ENCODE measurements around the gene PAAF1. TPM values are rescaled to one million over a fixed set of nuclear protein-coding genes. Genes with fewer than 3 reads are reported as not detected.

Gene PAAF1
- total and polyA plus RNA-seq, 2 of the 13 experiments (the other 11 are each of a cell fraction or from before 2014, with no cell fraction given): 13.5 to 28.8 TPM

GRCh38 chr11:73968356-73968966 is 91.7 kb downstream of the PAAF1 start (continued):
- TF ChIP-seq NR2F6 (IDR thresholded peaks at IDR 0.05) (no peak), NR2F6 (CRISPR knock-in tag; IDR thresholded peaks at IDR 0.05) (no peak)

DNA sequence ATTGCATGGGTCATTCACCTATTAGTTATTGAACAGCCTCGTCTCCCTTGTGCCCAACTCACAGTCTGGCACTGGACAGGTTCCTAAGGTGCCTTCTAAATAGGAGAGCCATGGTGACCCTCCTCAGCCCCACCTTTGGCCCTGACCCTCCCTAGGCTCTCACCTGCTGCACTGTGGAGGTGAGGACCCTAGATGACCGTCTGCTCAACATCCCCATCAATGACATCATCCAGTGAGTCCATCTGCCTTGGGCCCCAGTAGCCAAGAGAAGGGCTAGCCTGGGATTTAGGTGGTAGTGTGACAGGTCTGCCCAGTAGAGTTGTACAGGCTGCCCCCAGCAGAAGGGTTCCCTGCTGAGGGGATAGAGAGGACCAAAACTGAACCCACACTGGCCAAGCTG is 92.3 kb downstream of the PAAF1 start:
- WGBS (ENCODE audit: low lambda C conversion rate): 94% methylated on average over 1 of the region's 2 CpGs
- ChIA-PET CTCF (ENCODE audit: low intra/inter-chr PET ratio, low total read pairs) (no interaction called here), POLR2A (no interaction called here)
- H3K9me3 ChIP-seq (ENCODE audit: low read length): no peaks in the 10 kb centered on the region
- TF ChIP-seq LCORL (IDR thresholded peaks at IDR 0.05): no peak
- TF ChIP-seq LCORL (CRISPR knock-in tag; IDR thresholded peaks at IDR 0.05): no peak
- TF ChIP-seq CBX1 (IDR thresholded peaks at IDR 0.05; ENCODE audit: low read depth): no peak
- no peak for TF ChIP-seq REST (IDR thresholded peaks at IDR 0.05; ENCODE audit: borderline replicate concordance in 1 of 2, low read depth in 1 of 2, low read length in 2 of 2)
- no peak for TF ChIP-seq STAT5B (CRISPR knock-in tag; IDR thresholded peaks at IDR 0.05)
- peak; percentile 65 for TF ChIP-seq ATF7 (IDR thresholded peaks at IDR 0.05)
- TF ChIP-seq ATF7 (CRISPR knock-in tag; IDR thresholded peaks at IDR 0.05): no peak
- no peak for TF ChIP-seq TGIF2 (CRISPR knock-in tag; IDR thresholded peaks at IDR 0.05)
- no peak for TF ChIP-seq ZFY (CRISPR knock-in tag; IDR thresholded peaks at IDR 0.05)
- TF ChIP-seq, protein P1, sequence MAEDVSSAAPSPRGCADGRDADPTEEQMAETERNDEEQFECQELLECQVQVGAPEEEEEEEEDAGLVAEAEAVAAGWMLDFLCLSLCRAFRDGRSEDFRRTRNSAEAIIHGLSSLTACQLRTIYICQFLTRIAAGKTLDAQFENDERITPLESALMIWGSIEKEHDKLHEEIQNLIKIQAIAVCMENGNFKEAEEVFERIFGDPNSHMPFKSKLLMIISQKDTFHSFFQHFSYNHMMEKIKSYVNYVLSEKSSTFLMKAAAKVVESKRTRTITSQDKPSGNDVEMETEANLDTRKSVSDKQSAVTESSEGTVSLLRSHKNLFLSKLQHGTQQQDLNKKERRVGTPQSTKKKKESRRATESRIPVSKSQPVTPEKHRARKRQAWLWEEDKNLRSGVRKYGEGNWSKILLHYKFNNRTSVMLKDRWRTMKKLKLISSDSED (CRISPR knock-in tag; IDR thresholded peaks at IDR 0.05): no peak
- TF ChIP-seq DNMT1 (CRISPR knock-in tag; IDR thresholded peaks at IDR 0.05): no peak
- ATAC-seq (no peak; the same call in 2 of the 3 replicates), FAIRE-seq (no peak), DNase-seq (ENCODE audit: low spot score) (no peak)
- H3K4me1 ChIP-seq (ENCODE audit: insufficient read depth, low read length): peaks cover 12% of the 10 kb centered on the region
- H3K27me3 ChIP-seq (ENCODE audit: control insufficient read depth in 1 of 2, insufficient read depth in 2 of 2, low read length in 2 of 2): no peaks in the 10 kb centered on the region
- no peaks in the 10 kb centered on the region for H3K79me2 ChIP-seq (ENCODE audit: insufficient read depth, low read length)
- intact Hi-C loops (cut with micrococcal nuclease; ENCODE audit: unreplicated experiment) (no loop called here), in situ Hi-C loops (cut with HindIII; ENCODE audit: extremely low pct_ligation_motif_present, low pct_unique_long_range_greater_than_20kb) (loop anchor here (10.0 to 25.0 kb wide), 2 partner anchors 126 to 193 kb away; partner anchors contain the start of genes C2CD3 and PPME1)
- no peak overlapping the region for H3K4me3 ChIP-seq (replicated peaks in 1 of 3; ENCODE audit: insufficient read depth in 1 of 3, low read depth in 2 of 3, low read length in 3 of 3)
- H3K27ac ChIP-seq (ENCODE audit: extremely low read length, insufficient read depth, low read length): no peak overlapping the region
- no peak overlapping the region for H3K9ac ChIP-seq (ENCODE audit: insufficient read depth, low read depth, low read length)
- BruUV-seq (replicated peaks): no TSS peak
- no peaks in the 10 kb centered on the region for H4K20me1 ChIP-seq (ENCODE audit: insufficient read depth, low read length)
- no peak overlapping the region for H3K4me2 ChIP-seq (ENCODE audit: low read depth, low read length)
- H3K36me3 ChIP-seq (replicated peaks in 1 of 2; ENCODE audit: control insufficient read depth in 1 of 2, insufficient read depth in 2 of 2, low read length in 2 of 2): no peaks in the 10 kb centered on the region
- no peak overlapping the region for H2AFZ ChIP-seq (ENCODE audit: low read length)
